Esophagus squamous epithelium (tissue), 4 donors: Measurements from ENCODE around the gene NCOR1.

Source experiments
- CTCF ChIP-seq, 6 experiments: fragments of 450-650 bp in 4 of 6; fragments of 200-600 bp in 2 of 6; sonication (generic) in 2 of 6; IDR thresholded peaks; one replicate each; pipeline ENCODE4 v1.5.1; 2016 to 2019; ENCODE audit warnings: antibody characterized with exemption in 6 of 6, mild to moderate bottlenecking in 4 of 6, moderate library complexity in 4 of 6
- POLR2A ChIP-seq, 4 donors: fragments of 450-650 bp; IDR thresholded peaks; one replicate each; pipeline ENCODE4 v1.6.1; 2017; ENCODE audit warnings: antibody characterized with exemption in 4 of 4, mild to moderate bottlenecking in 4 of 4, moderate library complexity in 3 of 4

DNA sequence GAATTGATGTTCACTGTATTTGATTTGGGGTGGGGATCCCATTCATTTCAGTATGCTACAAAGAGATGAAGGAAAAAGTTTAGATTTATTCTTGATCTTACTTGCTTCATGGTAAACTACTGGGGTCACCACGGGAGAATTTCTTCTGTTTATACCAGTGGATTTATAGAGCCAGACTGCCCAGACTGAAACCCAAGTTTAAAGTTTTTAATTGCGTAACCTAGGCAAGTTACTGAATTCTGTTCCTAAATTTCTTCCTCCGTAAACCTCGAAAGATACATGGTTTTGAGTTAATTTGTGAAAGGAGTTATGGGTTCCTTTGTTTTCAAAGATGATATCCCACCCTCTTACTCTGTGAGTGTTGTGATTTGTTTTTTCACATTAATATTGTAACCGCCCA is 28.1 kb upstream of the NCOR1 start:
- TF ChIP-seq CTCF (IDR thresholded peaks at IDR 0.05) (no peak), POLR2A (IDR thresholded peaks at IDR 0.05) (no peak)
